Skeletal muscle tissue (tissue), 4 donors: ENCODE data around the gene FLT1. TPM values are rescaled to one million over a fixed set of nuclear protein-coding genes. Genes with fewer than 3 reads are reported as not detected.

ENCODE experiments used
- H3K27ac ChIP-seq: one replicate; pipeline ENCODE4 v1.7.0; 2013; ENCODE audit warnings: mild to moderate bottlenecking, low read depth, low read length, inconsistent platforms
- H3K27me3 ChIP-seq, 3 donors: one replicate each; pipeline ENCODE4 v1.7.0; 2013; ENCODE audit warnings: low read length in 3 of 3; ENCODE audit not compliant: control insufficient read depth in 3 of 3, insufficient read depth in 3 of 3
- H3K36me3 ChIP-seq, 3 donors: one replicate each; pipeline ENCODE4 v1.7.0; 2013; ENCODE audit warnings: low read length in 3 of 3; ENCODE audit not compliant: control insufficient read depth in 3 of 3, insufficient read depth in 3 of 3
- H3K4me1 ChIP-seq, 3 donors: one replicate each; pipeline ENCODE4 v1.7.0; 2013; ENCODE audit warnings: low read length in 3 of 3, mild to moderate bottlenecking in 3 of 3; ENCODE audit not compliant: control insufficient read depth in 3 of 3, insufficient read depth in 3 of 3
- H3K4me3 ChIP-seq, 3 donors: one replicate each; pipeline ENCODE4 v1.7.0; 2013; ENCODE audit warnings: low read length in 3 of 3
- H3K9ac ChIP-seq, 3 donors: one replicate each; pipeline ENCODE4 v1.7.0; 2013; ENCODE audit warnings: low read length in 3 of 3, mild to moderate bottlenecking in 3 of 3, moderate library complexity in 2 of 3, low read depth in 1 of 3
- H3K9me3 ChIP-seq, 3 donors: one replicate each; pipeline ENCODE4 v1.7.0; 2013; ENCODE audit warnings: low read length in 3 of 3; ENCODE audit not compliant: control insufficient read depth in 3 of 3
- total RNA-seq: library from RNA; depleted of rRNA; stranded (reverse); fragments of >200 nt; gene quantifications from one replicate; pipeline ENCODE4 v1.2.3, GENCODE V29; 2014
- donor health status: Osteomylitis.

Gene FLT1
- total RNA-seq, 1 donor from 2014 or later = 13.0 TPM

DNA sequence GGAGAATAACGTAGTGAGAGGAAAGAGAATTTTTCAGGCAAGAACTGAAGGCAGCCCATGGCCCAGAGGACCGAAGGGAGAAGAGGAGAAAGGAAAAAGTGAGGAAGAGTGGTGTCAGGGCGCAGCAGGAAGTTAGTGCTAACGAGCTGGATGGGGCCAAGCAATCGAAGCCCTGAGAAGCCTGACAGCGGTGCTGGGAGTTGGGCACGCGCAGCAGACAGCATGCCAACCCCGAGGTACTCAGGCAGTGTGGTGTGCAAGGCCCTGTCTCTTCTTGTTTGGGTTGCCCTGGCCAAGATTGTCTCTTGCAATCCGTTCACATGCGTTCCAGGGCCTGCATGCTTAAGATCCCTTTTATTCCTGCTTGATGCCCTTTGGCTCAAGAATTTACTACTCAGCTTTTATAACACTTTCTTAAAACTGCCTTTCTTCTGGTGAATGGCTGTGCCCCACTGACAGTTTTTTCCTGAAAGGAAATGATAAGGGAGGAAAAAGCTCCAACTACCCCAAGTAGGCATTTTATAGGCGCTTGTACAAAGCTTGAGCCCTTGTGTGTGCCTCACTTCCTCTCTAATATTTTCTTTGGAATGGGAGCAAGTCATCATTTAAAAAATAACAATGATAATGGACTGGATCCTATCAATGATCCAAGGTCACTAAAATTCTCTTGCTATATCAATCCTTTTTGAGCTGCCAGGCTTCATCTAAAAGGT, 115.4 kb downstream of the FLT1 start:
- Histone ChIP-seq H3K4me3 (no peak overlapping the region), H3K4me1 (no peaks in the 10 kb centered on the region), H3K27me3 (no peaks in the 10 kb centered on the region), H3K9ac (no peak overlapping the region), H3K27ac (no peak overlapping the region), H3K9me3 (no peaks in the 10 kb centered on the region), H3K36me3 (no peaks in the 10 kb centered on the region)

GRCh38 chr13:28376604-28377003, 118.3 kb downstream of the FLT1 start:
- H3K27ac ChIP-seq = no peak overlapping the region

GRCh38 chr13:28375250-28375930, 119.5 kb downstream of the FLT1 start:
- no peaks in the 10 kb centered on the region for H3K36me3 ChIP-seq
- H3K9ac ChIP-seq = no peak overlapping the region

More at GRCh38 chr13:28376604-28377003, 118.3 kb downstream of the FLT1 start:
- H3K9me3 ChIP-seq = no peaks in the 10 kb centered on the region
- H3K9ac ChIP-seq = no peak overlapping the region
- H3K27me3 ChIP-seq = no peaks in the 10 kb centered on the region
- H3K4me3 ChIP-seq = no peak overlapping the region
- no peaks in the 10 kb centered on the region for H3K4me1 ChIP-seq
- H3K36me3 ChIP-seq = no peaks in the 10 kb centered on the region

DNA sequence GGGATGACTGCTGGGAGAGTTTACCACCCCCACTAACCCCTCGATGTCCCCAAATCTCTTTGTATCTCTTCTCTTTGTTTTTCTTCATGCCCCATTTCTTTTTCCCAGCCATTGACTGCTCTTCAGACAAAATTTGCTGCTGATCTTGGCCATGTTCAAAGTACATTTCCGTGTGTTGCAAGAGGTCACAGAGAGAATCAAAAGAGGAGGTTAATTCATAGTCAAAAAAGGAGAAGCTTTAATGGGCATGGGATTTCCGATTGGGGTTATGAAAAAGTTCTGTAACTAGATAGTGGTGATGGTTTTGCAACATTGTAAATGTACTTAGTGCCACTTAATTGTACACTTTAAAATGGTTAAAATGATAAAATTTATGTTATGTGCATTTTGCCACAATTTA, 121.1 kb downstream of the FLT1 start:
- no peaks in the 10 kb centered on the region for H3K9me3 ChIP-seq
- H3K27me3 ChIP-seq = no peaks in the 10 kb centered on the region
- no peaks in the 10 kb centered on the region for H3K36me3 ChIP-seq
- no peak overlapping the region for H3K9ac ChIP-seq
- no peaks in the 10 kb centered on the region for H3K4me1 ChIP-seq
- H3K27ac ChIP-seq = no peak overlapping the region
- no peak overlapping the region for H3K4me3 ChIP-seq

More at GRCh38 chr13:28375250-28375930, 119.5 kb downstream of the FLT1 start:
- Histone ChIP-seq H3K27ac (no peak overlapping the region), H3K9me3 (no peaks in the 10 kb centered on the region), H3K4me1 (no peaks in the 10 kb centered on the region), H3K27me3 (no peaks in the 10 kb centered on the region), H3K4me3 (no peak overlapping the region)

DNA sequence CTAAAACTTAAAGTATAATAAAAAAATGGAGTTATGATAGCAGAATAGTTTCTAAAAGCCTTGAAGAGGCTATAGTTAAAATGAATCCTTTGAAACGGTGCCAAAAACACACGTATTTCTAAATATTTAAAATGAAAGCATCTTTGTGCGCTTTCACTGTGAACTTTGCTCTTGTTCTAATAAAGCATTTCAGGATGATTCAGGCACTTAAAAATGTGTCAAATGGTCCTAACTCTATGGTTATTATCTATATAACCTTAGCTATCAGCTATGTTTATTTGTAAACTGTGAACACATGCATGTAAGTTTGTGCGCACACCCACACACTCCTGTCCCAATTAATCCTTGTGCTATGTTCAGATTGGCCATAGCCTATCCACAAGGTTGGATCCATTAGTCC, 124.5 kb downstream of the FLT1 start:
- H3K9ac ChIP-seq = no peak overlapping the region
- H3K4me3 ChIP-seq = no peak overlapping the region
- H3K4me1 ChIP-seq = no peaks in the 10 kb centered on the region
- H3K9me3 ChIP-seq = no peaks in the 10 kb centered on the region
- H3K27me3 ChIP-seq = no peaks in the 10 kb centered on the region
- no peak overlapping the region for H3K27ac ChIP-seq
- no peaks in the 10 kb centered on the region for H3K36me3 ChIP-seq

GRCh38 chr13:28358708-28359107, 136.2 kb downstream of the FLT1 start:
- Histone ChIP-seq H3K4me1 (peaks cover 0 to 2% (median 0%) of the 10 kb centered on the region in 3 donors), H3K27me3 (peaks cover 0 to 2% (median 0%) of the 10 kb centered on the region in 3 donors), H3K36me3 (no peaks in the 10 kb centered on the region), H3K27ac (no peak overlapping the region), H3K9ac (no peak overlapping the region), H3K9me3 (no peaks in the 10 kb centered on the region), H3K4me3 (no peak overlapping the region)

GRCh38 chr13:28357911-28358433, 137.0 kb downstream of the FLT1 start:
- Histone ChIP-seq H3K27ac (no peak overlapping the region), H3K9ac (no peak overlapping the region), H3K9me3 (no peaks in the 10 kb centered on the region), H3K4me1 (peaks cover 0 to 2% (median 0%) of the 10 kb centered on the region in 3 donors), H3K36me3 (no peaks in the 10 kb centered on the region), H3K27me3 (peaks cover 0 to 2% (median 0%) of the 10 kb centered on the region in 3 donors), H3K4me3 (no peak overlapping the region)

- no peaks in the 10 kb centered on the region for H3K9me3 ChIP-seq
- H3K4me3 ChIP-seq = no peak overlapping the region
- peaks cover 0 to 2% (median 0%) of the 10 kb centered on the region in 3 donors for H3K27me3 ChIP-seq
- H3K9ac ChIP-seq = no peak overlapping the region
- peaks cover 0 to 2% (median 0%) of the 10 kb centered on the region in 3 donors for H3K4me1 ChIP-seq
- no peak overlapping the region for H3K27ac ChIP-seq
- no peaks in the 10 kb centered on the region for H3K36me3 ChIP-seq
These were observed 137.6 kb downstream of the FLT1 start for GRCh38 chr13:28357247-28357825.

DNA sequence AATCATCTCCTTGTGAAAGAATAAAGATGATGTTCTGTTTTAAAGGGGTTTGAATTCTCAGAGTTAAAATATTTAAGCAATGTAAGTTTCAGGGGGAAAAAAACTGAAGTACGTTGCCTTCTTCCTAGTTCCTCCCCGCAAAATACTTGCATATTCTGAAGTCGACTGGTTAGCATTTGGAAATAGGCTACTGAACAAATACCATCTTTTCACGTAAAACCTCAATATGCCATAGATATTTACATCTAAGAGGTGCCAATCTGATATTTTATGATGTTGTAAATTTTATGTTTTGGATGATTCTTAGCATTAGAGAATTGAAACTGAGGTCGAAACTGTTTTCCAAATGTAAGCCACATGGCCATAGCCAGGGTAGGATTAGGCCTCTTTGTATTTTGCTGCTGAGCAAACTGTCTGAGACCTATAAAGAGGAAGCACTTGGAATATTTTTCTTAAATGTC, 138.3 kb downstream of the FLT1 start:
- Histone ChIP-seq H3K9me3 (no peaks in the 10 kb centered on the region), H3K4me3 (no peak overlapping the region), H3K27me3 (peaks cover 0 to 2% (median 0%) of the 10 kb centered on the region in 3 donors), H3K36me3 (no peaks in the 10 kb centered on the region), H3K4me1 (peaks cover 0 to 2% (median 0%) of the 10 kb centered on the region in 3 donors), H3K27ac (no peak overlapping the region), H3K9ac (no peak overlapping the region)
